Hematopoietic multipotent progenitor cell treated with erythropoietin and hydrocortisone succinate and interleukin-3 and kit ligand, for 6 days (in vitro differentiated cells): ENCODE measurements around the gene GJB4.
"Not testable (repeated sequence)": the region's sequence is repeated elsewhere in the genome, so short reads cannot be mapped to it uniquely, and the experiment has no call there.

Experiments
- DNase-seq: peaks from one replicate; pipeline ENCODE4 v3.0.0-alpha.2; 2015

The GJB4 gene

DNA sequence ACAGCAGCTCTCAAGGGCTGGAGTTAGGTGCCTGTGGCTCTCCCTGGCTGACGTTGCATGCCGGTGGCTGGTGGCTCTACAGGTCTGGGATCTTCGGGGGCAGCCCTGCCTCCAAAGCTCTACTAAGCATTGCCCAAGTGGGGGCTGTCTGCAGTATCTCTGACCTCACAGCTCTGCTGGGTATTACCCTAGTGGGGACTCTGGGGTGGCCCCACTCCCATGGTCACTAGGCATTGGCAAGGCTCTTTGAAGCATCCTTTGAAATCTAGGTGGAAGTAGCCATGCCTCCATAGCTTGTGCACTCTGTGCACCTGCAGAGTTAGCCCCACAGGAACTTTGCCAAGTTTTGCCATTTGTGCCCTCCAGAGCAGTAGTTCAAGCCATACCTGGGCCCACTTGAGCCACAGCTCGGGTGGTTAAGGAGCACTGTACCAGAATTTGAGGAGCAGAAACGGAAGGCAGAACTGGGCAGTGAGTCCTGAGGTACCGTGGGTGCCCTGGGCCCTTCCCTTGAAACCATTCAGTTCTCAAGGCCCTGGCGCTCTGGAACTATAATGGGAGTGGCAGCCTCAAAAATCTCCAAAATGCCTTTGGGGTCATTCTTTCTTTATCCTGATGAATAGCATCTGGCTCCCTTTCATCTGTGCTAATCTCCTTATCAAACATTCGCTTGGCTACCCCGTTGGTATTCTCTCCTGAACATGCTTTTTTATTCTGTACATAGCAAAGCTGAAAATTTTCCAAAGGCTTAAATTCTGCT lies 48.7 kb downstream of the GJB4 start:
- no peak for DNase-seq

DNA sequence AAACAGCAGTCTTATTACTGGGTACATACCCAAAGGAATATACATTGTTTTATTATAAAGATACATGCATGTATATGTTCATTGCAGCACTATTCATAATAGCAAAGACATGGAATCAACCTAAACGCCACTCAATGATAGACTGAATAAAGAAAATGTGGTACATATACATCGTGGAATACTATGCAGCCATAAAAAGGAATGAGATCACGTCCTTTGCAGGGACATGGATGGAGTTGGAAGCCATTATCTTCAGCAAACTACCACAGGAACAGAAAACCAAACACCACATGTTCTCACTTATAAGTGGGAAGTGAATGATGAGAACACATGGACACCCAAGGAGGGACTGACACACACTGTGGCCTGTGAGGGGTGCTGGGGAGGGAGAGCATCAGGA lies 51.2 kb downstream of the GJB4 start:
- not testable (repeated sequence) for DNase-seq
